K562 (cell line): ENCODE measurements around the gene CA6. TPM values are rescaled to one million over a fixed set of nuclear protein-coding genes. Genes with fewer than 3 reads are reported as not detected.
A peak's percentile ranks its signal among the peaks of the same experiment; 100 is the strongest.

Experiments
- ATAC-seq: fragments of 200-7000 bp; cut with Tn5 transposase; 3 replicates; pipeline ENCODE4 v1.9.1; 2020; ENCODE audit warnings: moderate library complexity
- BruUV-seq: library from RNA; stranded (reverse); fragments of 400-500 nt; replicated peaks from 2 replicates; lab custom pipeline; 2021; lab: Mats Ljungman, UMichigan
- CTCF ChIA-PET: fragments of 300-600 bp; formaldehyde crosslinking; extraction: SDS; loops from one replicate; lab custom pipeline; 2021; ENCODE audit warnings: low intra/inter-chr PET ratio; lab: Yijun Ruan, JAX
- POLR2A ChIA-PET: fragments of 300-600, 350-650 bp; sonication (Branson Sonifier 250); formaldehyde crosslinking; extraction: SDS; loops from one replicate; lab custom pipeline; 2021; ENCODE audit warnings: antibody characterized with exemption, inconsistent platforms; lab: Yijun Ruan, JAX
- DNase-seq, 4 experiments: peaks; one replicate each; pipeline versions ENCODE4 v3.0.0 to v3.0.0-alpha.2; 2011 to 2018; ENCODE audit warnings: low spot score in 3 of 4, mixed read lengths in 3 of 4; ENCODE audit errors: extremely low read depth in 1 of 4
- FAIRE-seq: peaks from 2 replicates; lab custom pipeline; 2011; peaks lifted over from hg19 to GRCh38; lab: Jason Lieb, UNC
- H2AFZ ChIP-seq: 2 replicates; pipeline ENCODE4 v1.6.0; 2011; ENCODE audit warnings: low read depth, low read length, control low read depth, inconsistent platforms
- H3K27ac ChIP-seq: fragments of 200-600 bp; 3 replicates; pipeline ENCODE4 v1.8.0; 2011; ENCODE audit warnings: low read depth, mild to moderate bottlenecking, control low read depth, inconsistent platforms, low read length, moderate library complexity, mixed read lengths; ENCODE audit errors: extremely low read depth
- H3K27me3 ChIP-seq, 2 experiments: fragments of 300-600 bp in 1 of 2; 2 replicates in 1 of 2; 3 replicates in 1 of 2; pipeline versions ENCODE4 v1.6.0 to v1.8.0; 2011; ENCODE audit warnings: inconsistent platforms in 2 of 2, low read length in 2 of 2, mild to moderate bottlenecking in 1 of 2, mixed read lengths in 1 of 2, moderate library complexity in 1 of 2; ENCODE audit not compliant: control insufficient read depth in 2 of 2, insufficient read depth in 2 of 2
- H3K36me3 ChIP-seq: fragments of 300-600 bp; 3 replicates; pipeline ENCODE4 v1.8.0; 2011; ENCODE audit warnings: mild to moderate bottlenecking, low read length, inconsistent platforms; ENCODE audit not compliant: control insufficient read depth, insufficient read depth
- H3K4me1 ChIP-seq, 2 experiments: fragments of 200-600 bp in 1 of 2; replicated peaks in 1 of 2; 2 replicates in 1 of 2; 3 replicates in 1 of 2; pipeline versions ENCODE4 v1.5.1 to v1.8.0; 2011; ENCODE audit warnings: inconsistent platforms in 2 of 2, low read length in 2 of 2, mild to moderate bottlenecking in 1 of 2, mixed read lengths in 1 of 2, moderate library complexity in 1 of 2; ENCODE audit not compliant: control insufficient read depth in 2 of 2, insufficient read depth in 2 of 2
- H3K4me2 ChIP-seq: 2 replicates; pipeline ENCODE4 v1.6.1; 2011; ENCODE audit warnings: low read length, control low read depth, inconsistent platforms, mixed read lengths; ENCODE audit not compliant: insufficient read depth
- H3K4me3 ChIP-seq: fragments of 200-600 bp; sonication (generic), shearing (Covaris generic); 2 replicates; pipeline ENCODE4 v1.5.1; 2016; ENCODE audit warnings: control low read depth, inconsistent platforms
- H3K79me2 ChIP-seq: fragments of 200-600 bp; 3 replicates; pipeline ENCODE4 v1.8.0; 2011; ENCODE audit warnings: low read length, inconsistent platforms; ENCODE audit not compliant: control insufficient read depth, insufficient read depth
- H3K9ac ChIP-seq, 2 experiments: 2 replicates each; pipeline versions ENCODE4 v1.6.0 to v1.6.1; 2011; ENCODE audit warnings: low read depth in 2 of 2, low read length in 2 of 2, control low read depth in 1 of 2, inconsistent platforms in 1 of 2, mild to moderate bottlenecking in 1 of 2, mixed read lengths in 1 of 2; ENCODE audit not compliant: insufficient read depth in 1 of 2
- H3K9me1 ChIP-seq: one replicate; pipeline ENCODE4 v1.6.0; 2011; ENCODE audit warnings: inconsistent platforms, mild to moderate bottlenecking, low read length, moderate library complexity; ENCODE audit not compliant: control insufficient read depth, insufficient read depth
- H3K9me3 ChIP-seq: replicated peaks from 2 replicates; pipeline ENCODE4 v1.5.1; 2011; ENCODE audit warnings: low read depth, low read length, inconsistent platforms; ENCODE audit not compliant: control insufficient read depth, insufficient read depth
- H4K20me1 ChIP-seq: replicated peaks from 2 replicates; pipeline ENCODE4 v1.6.1; 2011; ENCODE audit warnings: low read length, inconsistent platforms, mixed read lengths; ENCODE audit not compliant: control insufficient read depth, insufficient read depth
- CHD7 ChIP-seq: fragments of 200-600 bp; sonication (generic); IDR thresholded peaks from one replicate; pipeline ENCODE4 v1.6.1; 2012; ENCODE audit warnings: mild to moderate bottlenecking, low read depth, low read length, inconsistent platforms
- GTF2A2 ChIP-seq: IDR thresholded peaks from 2 replicates; pipeline ENCODE4 v1.6.1; 2016; ENCODE audit warnings: mild to moderate bottlenecking, missing genetic modification characterization, missing compliant biosample characterization
- MEIS2 ChIP-seq: fragments of 450-650 bp; IDR thresholded peaks from 2 replicates; pipeline ENCODE4 v1.6.1; 2014; ENCODE audit warnings: mild to moderate bottlenecking; ENCODE audit not compliant: partially characterized antibody
- PKNOX1 ChIP-seq: fragments of 450-650 bp; IDR thresholded peaks from 2 replicates; pipeline ENCODE4 v1.6.1; 2016
- RBM25 ChIP-seq: fragments of 200-400 bp; formaldehyde crosslinking; IDR thresholded peaks from 2 replicates; pipeline ENCODE4 v1.6.1; 2018; ENCODE audit warnings: low read length, low read depth, moderate library complexity; ENCODE audit not compliant: severe bottlenecking
- ZBTB9 ChIP-seq: fragments of 450-650 bp; formaldehyde crosslinking; IDR thresholded peaks from 2 replicates; pipeline ENCODE4 v1.4.0; 2020; ENCODE audit warnings: mild to moderate bottlenecking, moderate library complexity
- WGBS: fragments of 100-300 bp; shearing (Covaris generic); methylation state at CpG from one replicate; pipeline ENCODE4 v1.1.6; 2016; ENCODE audit warnings: low coverage, mixed read lengths; ENCODE audit not compliant: insufficient coverage; ENCODE audit errors: missing lambda C conversion rate; 5-methylcytosine and 5-hydroxymethylcytosine counted together
- in situ Hi-C: fragments of 300-500 bp; cut with MboI; formaldehyde crosslinking; loops from 4 replicates; pipeline ENCODE4 v1.15.0; 2018; ENCODE audit warnings: inconsistent platforms, mixed read lengths
- intact Hi-C: fragments of 100-400 bp; cut with micrococcal nuclease; formaldehyde crosslinking; loops from 2 replicates; pipeline ENCODE4 v1.14.2; 2022
- polyA plus RNA-seq, 8 experiments: library from polyadenylated mRNA; depleted of rRNA in 4 of 8; stranded (reverse) in 5 of 8; unstranded in 3 of 8; fragments of >200 nt; fragmentation: Nextera tagmentation in 2 of 8; fragmentation: Illumina TruSeq in 1 of 8; extraction: Ambion mirVana in 2 of 8; extraction: Trizol in 1 of 8; gene quantifications; 2 replicates each; pipeline versions ENCODE4 v1.2.1 to v1.2.3, GENCODE V29; 2011 to 2014; ENCODE audit warnings: inconsistent platforms in 1 of 8, missing spikeins in 1 of 8
- total RNA-seq, 7 experiments: library from RNA; depleted of rRNA in 6 of 7; stranded (reverse); fragments of >200 nt in 6 of 7; fragmentation: Illumina TruSeq in 2 of 7; extraction: Trizol in 2 of 7; gene quantifications; 2 replicates each; pipeline versions ENCODE4 v1.2.1 to v1.2.3, GENCODE V29; 2011 to 2021; ENCODE audit warnings: low replicate concordance in 1 of 7

CA6 gene
- total and polyA plus RNA-seq, 9 of the 15 experiments (the other 6 are each of a cell fraction or from before 2014, with no cell fraction given), result not detected

- no peaks in the 10 kb centered on the region for H3K9me3 ChIP-seq
Measured at GRCh38 chr1:8915446-8915845, 30.2 kb upstream of the CA6 start.

More at GRCh38 chr1:8915446-8915845, 30.2 kb upstream of the CA6 start:
- Histone ChIP-seq H3K9me1 (no peaks in the 10 kb centered on the region), H2AFZ (no peak overlapping the region), H3K27me3 (peaks cover 5 to 21% of the 10 kb centered on the region in 2 experiments; a peak in 3 of 5 replicates), H3K4me1 (peaks cover 4 to 7% of the 10 kb centered on the region in 2 experiments; a peak in 4 of 5 replicates), H3K4me2 (no peak overlapping the region), H3K4me3 (no peak overlapping the region), H3K79me2 (no peaks in the 10 kb centered on the region), H3K36me3 (no peaks in the 10 kb centered on the region), H3K27ac (no peak overlapping the region), H3K9ac (no peak overlapping the region), H4K20me1 (no peaks in the 10 kb centered on the region)
- ChIA-PET POLR2A (interaction anchor here (1.0 kb wide), 1 partner anchor 89 kb away, joined by 3 read pairs; no protein-coding TSS in a partner anchor), CTCF (interaction anchor here (1.0 kb wide), 1 partner anchor 72 kb away, joined by 3 read pairs; no protein-coding TSS in a partner anchor)
- no peak for TF ChIP-seq GTF2A2 (tag)
- TF ChIP-seq ZBTB9 (CRISPR knock-in tag), result no peak
- no peak for TF ChIP-seq CHD7
- TF ChIP-seq MEIS2, result peak; percentile 14
- peak; percentile 90 for TF ChIP-seq PKNOX1
- TF ChIP-seq RBM25, result no peak
- BruUV-seq, result no TSS peak
- FAIRE-seq, result no peak
- in situ Hi-C loops, result loop anchor here (5.0 kb wide), 1 partner anchor 72 kb away; no protein-coding TSS in a partner anchor
- intact Hi-C loops, result loop anchor here (5.0 kb wide), 1 partner anchor 282 kb away; no protein-coding TSS in a partner anchor
- WGBS, result 11% methylated on average over 3 of the region's 3 CpGs
- ATAC-seq, result no peak
- no peak for DNase-seq
